ENCODE data around the gene CSTF1. TPM values are rescaled to one million over a fixed set of nuclear protein-coding genes. Genes with fewer than 3 reads are reported as not detected.

The CSTF1 gene
- total and polyA plus RNA-seq, 2 donors (not counting 1 experiment from before 2014, with no cell fraction given), result 31.2 to 55.2 TPM

GRCh38 chr20:56423886-56424285 is 31.4 kb downstream of the CSTF1 start:
- Histone ChIP-seq H3K27me3 (ENCODE audit: control insufficient read depth, insufficient read depth, low read length) (no peaks in the 10 kb centered on the region), H4K20me1 (ENCODE audit: control insufficient read depth, extremely low read depth, insufficient read depth, low read length) (no peaks in the 10 kb centered on the region), H3K4me1 (ENCODE audit: control insufficient read depth, extremely low read depth, insufficient read depth, low read length) (peaks cover 34% of the 10 kb centered on the region), H3K9ac (ENCODE audit: insufficient read depth, low read length) (no peak overlapping the region), H3K4me3 (replicated peaks in 1 of 4; ENCODE audit: control extremely low read depth in 1 of 4, insufficient read depth in 1 of 4, low read depth in 3 of 4, low read length in 4 of 4) (no peak overlapping the region), H3K27ac (ENCODE audit: insufficient read depth, low read length) (peak overlapping the region; percentile 37), H3K36me3 (ENCODE audit: control insufficient read depth, insufficient read depth, low read length) (peaks cover 2% of the 10 kb centered on the region), H3K79me2 (ENCODE audit: control insufficient read depth, insufficient read depth, low read length) (peaks cover 44% of the 10 kb centered on the region), H2AFZ (ENCODE audit: low read length) (no peak overlapping the region), H3K4me2 (ENCODE audit: extremely low read depth, insufficient read depth, low read length) (peak overlapping the region; percentile 29), H3K9me3 (ENCODE audit: control insufficient read depth, insufficient read depth, low read depth, low read length) (no peaks in the 10 kb centered on the region)
- no peak for DNase-seq (ENCODE audit: low read depth in 2 of 2)
- no peak for TF ChIP-seq EZH2 (IDR thresholded peaks at IDR 0.05; ENCODE audit: low read length, missing control alignments)
- TF ChIP-seq, protein P1, sequence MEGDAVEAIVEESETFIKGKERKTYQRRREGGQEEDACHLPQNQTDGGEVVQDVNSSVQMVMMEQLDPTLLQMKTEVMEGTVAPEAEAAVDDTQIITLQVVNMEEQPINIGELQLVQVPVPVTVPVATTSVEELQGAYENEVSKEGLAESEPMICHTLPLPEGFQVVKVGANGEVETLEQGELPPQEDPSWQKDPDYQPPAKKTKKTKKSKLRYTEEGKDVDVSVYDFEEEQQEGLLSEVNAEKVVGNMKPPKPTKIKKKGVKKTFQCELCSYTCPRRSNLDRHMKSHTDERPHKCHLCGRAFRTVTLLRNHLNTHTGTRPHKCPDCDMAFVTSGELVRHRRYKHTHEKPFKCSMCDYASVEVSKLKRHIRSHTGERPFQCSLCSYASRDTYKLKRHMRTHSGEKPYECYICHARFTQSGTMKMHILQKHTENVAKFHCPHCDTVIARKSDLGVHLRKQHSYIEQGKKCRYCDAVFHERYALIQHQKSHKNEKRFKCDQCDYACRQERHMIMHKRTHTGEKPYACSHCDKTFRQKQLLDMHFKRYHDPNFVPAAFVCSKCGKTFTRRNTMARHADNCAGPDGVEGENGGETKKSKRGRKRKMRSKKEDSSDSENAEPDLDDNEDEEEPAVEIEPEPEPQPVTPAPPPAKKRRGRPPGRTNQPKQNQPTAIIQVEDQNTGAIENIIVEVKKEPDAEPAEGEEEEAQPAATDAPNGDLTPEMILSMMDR (conservative IDR thresholded peaks at IDR 0.05 in 1 of 2, IDR thresholded peaks at IDR 0.05 in 1 of 2; ENCODE audit: low read depth in 1 of 2, low read length in 2 of 2), result no peak

- TF ChIP-seq, protein P1 (conservative IDR thresholded peaks at IDR 0.05 in 1 of 2, IDR thresholded peaks at IDR 0.05 in 1 of 2; ENCODE audit: low read depth in 1 of 2, low read length in 2 of 2), result no peak
- TF ChIP-seq EZH2 (IDR thresholded peaks at IDR 0.05; ENCODE audit: low read length, missing control alignments), result no peak
- no peaks in the 10 kb centered on the region for H4K20me1 ChIP-seq (ENCODE audit: control insufficient read depth, extremely low read depth, insufficient read depth, low read length)
- H3K4me2 ChIP-seq (ENCODE audit: extremely low read depth, insufficient read depth, low read length), result no peak overlapping the region
- peaks cover 44% of the 10 kb centered on the region for H3K4me1 ChIP-seq (ENCODE audit: control insufficient read depth, extremely low read depth, insufficient read depth, low read length)
- no peak overlapping the region for H3K4me3 ChIP-seq (replicated peaks in 1 of 4; ENCODE audit: control extremely low read depth in 1 of 4, insufficient read depth in 1 of 4, low read depth in 3 of 4, low read length in 4 of 4)
- no peak overlapping the region for H3K9ac ChIP-seq (ENCODE audit: insufficient read depth, low read length)
- peaks cover 2% of the 10 kb centered on the region for H3K36me3 ChIP-seq (ENCODE audit: control insufficient read depth, insufficient read depth, low read length)
- DNase-seq (ENCODE audit: low read depth in 2 of 2), result no peak
- no peak overlapping the region for H2AFZ ChIP-seq (ENCODE audit: low read length)
- H3K27me3 ChIP-seq (ENCODE audit: control insufficient read depth, insufficient read depth, low read length), result no peaks in the 10 kb centered on the region
- H3K79me2 ChIP-seq (ENCODE audit: control insufficient read depth, insufficient read depth, low read length), result peaks cover 40% of the 10 kb centered on the region
- no peaks in the 10 kb centered on the region for H3K9me3 ChIP-seq (ENCODE audit: control insufficient read depth, insufficient read depth, low read depth, low read length)
- peak overlapping the region; percentile 15 for H3K27ac ChIP-seq (ENCODE audit: insufficient read depth, low read length)
Measured at GRCh38 chr20:56424931-56425330, 32.5 kb downstream of the CSTF1 start.

DNA sequence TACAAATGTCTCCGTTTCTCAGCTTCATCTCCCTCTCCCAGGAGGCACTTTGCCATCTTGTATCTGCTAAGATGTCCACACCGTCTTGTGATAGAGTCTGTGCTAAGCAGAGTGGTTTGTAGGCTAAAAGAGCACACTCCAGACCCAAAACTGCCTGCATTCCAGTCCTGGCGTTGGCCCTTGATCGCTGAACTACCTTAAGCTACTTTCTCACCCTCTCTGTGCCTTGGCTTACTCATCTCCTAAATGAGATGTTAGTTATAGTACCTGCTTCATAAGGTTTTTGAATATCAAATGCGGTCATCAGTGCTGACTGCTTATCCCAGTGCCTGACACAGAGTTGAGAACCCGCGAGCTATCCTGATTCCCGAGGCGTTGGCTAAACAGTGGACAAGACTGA is 33.6 kb downstream of the CSTF1 start:
- H3K9ac ChIP-seq (ENCODE audit: insufficient read depth, low read length), result no peak overlapping the region
- no peak for TF ChIP-seq EZH2 (IDR thresholded peaks at IDR 0.05; ENCODE audit: low read length, missing control alignments)
- H4K20me1 ChIP-seq (ENCODE audit: control insufficient read depth, extremely low read depth, insufficient read depth, low read length), result no peaks in the 10 kb centered on the region
- H3K4me1 ChIP-seq (ENCODE audit: control insufficient read depth, extremely low read depth, insufficient read depth, low read length), result peaks cover 51% of the 10 kb centered on the region
- H3K36me3 ChIP-seq (ENCODE audit: control insufficient read depth, insufficient read depth, low read length), result peaks cover 2% of the 10 kb centered on the region
- DNase-seq (ENCODE audit: low read depth in 2 of 2), result no peak
- H3K9me3 ChIP-seq (ENCODE audit: control insufficient read depth, insufficient read depth, low read depth, low read length), result no peaks in the 10 kb centered on the region
- peaks cover 31% of the 10 kb centered on the region for H3K79me2 ChIP-seq (ENCODE audit: control insufficient read depth, insufficient read depth, low read length)
- H2AFZ ChIP-seq (ENCODE audit: low read length), result no peak overlapping the region
- no peak overlapping the region for H3K4me3 ChIP-seq (replicated peaks in 1 of 4; ENCODE audit: control extremely low read depth in 1 of 4, insufficient read depth in 1 of 4, low read depth in 3 of 4, low read length in 4 of 4)
- H3K27me3 ChIP-seq (ENCODE audit: control insufficient read depth, insufficient read depth, low read length), result no peaks in the 10 kb centered on the region
- H3K27ac ChIP-seq (ENCODE audit: insufficient read depth, low read length), result no peak overlapping the region
- no peak overlapping the region for H3K4me2 ChIP-seq (ENCODE audit: extremely low read depth, insufficient read depth, low read length)
